GM12873 (cell line): ENCODE measurements around the gene TSC2.

Experiments used
- CTCF ChIP-seq: IDR thresholded peaks from 2 replicates; pipeline ENCODE4 v1.5.1; 2012; ENCODE audit warnings: low read depth, mild to moderate bottlenecking, moderate library complexity, low read length, control low read depth; ENCODE audit not compliant: insufficient read depth; ENCODE audit errors: missing control alignments

The TSC2 gene

GRCh38 chr16:2044541-2044940 lies 3.2 kb upstream of the TSC2 start:
- TF ChIP-seq CTCF, result no peak

DNA sequence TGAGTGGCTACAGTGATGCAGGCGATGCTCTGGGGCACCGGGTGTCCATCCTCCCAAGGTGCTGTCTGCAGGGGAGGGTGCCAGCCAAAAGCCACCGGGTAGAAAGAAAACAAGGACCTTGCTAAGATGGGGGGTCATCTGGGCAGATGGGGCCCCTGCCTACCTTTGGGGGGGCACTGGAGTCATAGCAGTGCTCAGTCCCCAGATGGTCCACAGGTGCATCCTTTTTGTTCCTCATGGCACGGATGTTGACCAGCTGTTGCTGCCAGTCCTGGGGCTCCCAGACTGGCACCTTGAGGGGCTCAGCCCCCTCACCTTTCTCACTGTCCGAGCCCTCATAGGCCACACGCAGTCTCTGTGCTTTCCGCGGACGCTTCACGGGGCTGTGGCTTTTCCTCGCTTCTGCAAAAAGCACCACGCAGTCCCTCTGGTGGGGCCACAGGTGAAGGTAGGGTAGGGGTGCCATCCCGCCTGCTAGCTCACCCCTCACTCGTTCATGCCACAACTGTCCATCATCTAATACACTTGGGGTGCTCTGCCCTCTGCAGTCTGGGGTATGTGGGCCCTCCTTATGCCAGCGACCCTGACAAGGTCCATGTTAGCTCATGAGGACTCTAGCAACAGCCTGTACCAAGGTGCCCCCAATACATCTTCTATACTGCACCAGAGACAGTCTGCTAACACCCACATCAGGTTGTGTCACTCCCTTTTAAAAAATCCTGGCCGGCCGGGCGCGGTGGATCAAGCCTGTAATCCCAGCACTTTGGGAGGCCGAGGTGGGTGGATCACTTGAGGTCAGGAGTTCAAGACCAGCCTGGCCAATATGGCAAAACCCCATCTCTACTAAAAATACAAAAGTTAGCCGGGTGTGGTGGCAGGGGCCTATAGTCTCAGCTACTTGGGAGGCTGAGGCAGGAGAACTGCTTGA lies 1.6 kb upstream of the TSC2 start:
- TF ChIP-seq CTCF, result no peak

DNA sequence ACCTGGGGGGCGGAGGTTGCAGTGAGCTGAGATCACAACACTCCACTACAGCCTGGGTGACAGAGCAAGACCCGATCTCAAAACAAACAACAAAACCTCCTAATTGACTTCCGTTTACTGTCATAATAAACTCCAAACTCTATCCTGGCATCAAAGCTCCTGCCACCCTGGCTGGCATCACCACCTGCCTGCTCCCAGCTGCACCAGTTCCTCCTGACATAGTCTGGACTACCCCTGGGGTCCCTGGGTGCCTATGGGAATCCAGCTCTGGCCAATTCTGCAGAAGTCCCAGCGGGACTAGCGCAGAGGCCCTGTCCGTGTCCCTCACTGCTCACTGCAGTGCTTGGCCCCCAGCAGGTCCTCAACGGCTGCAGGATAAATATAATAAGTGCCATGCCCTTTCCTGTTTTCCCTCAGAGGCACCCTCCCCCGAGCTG lies 874 bp upstream of the TSC2 start:
- no peak for TF ChIP-seq CTCF

GRCh38 chr16:2048116-2048543 lies 345 bp downstream of the TSC2 start:
- TF ChIP-seq CTCF, result no peak

DNA sequence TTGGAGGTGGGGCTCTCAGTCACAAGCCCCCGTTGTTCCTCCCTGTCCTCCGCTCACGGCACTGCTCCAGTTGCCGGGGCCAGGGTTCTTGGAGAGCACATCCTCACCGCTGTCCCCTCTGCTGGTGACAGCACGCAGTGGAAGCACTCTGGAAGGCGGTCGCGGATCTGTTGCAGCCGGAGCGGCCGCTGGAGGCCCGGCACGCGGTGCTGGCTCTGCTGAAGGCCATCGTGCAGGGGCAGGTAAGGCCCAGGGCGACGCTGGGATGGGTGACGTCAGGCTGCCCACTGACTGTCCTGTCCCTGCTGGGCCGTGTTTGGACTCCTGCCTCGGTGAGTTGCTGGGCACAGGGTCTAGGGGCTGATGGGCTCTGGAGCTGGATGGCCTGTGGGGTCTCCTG lies 5.4 kb downstream of the TSC2 start:
- no peak for TF ChIP-seq CTCF

DNA sequence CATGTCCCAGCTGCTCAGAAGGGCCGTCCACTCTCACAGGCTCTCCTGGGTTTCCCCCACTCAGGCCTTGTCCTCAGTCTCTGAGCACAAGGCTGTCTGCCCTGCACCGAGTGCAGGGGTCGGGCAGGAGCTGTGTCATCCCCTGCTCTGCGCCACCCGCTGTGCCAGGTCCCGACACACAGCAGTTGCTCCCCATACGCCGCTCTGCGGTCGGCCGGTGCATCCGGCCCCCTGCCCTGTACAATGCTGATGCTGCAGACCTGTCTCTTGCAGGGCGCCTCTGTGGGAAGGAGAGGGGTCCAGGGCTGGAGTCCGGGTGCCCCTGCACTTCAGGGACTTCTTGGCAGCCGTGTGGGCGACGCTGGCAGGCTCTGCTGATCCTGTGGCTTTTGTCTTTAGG lies 6.1 kb downstream of the TSC2 start:
- no peak for TF ChIP-seq CTCF

DNA sequence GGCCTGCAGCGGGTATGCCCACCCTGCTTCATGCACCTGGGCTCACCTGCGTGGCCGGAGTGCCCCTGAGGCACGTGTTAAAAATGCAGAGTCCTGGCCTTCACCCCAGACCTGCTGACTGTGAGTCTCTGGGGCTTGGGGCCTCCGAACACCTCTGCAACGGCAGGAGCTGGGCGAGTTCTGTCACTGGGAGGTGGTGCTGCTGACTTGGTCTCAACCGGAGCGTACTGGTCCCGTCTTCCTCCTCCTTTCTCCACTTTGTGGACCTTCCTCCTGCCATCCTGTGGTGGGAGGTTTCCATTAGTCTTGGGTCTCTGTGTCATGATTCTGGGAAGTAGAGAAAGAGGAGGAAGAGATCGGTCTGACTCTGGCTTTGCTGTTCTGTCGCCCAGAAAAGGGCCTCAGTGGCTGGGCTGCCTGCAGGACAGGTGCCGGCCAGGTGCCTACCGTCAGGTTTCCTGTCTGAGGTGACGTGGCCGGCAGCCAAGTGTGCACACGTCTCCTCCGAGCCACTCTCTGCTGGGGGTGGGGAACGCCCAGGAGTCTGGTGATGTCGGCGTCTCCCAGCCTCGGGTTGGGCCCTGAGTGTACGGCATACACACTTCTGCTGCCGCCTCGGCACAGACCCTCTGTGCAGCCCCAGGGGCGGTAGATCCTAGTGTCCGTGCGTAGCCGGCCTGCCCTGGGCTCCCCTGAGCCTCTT lies 6.9 kb downstream of the TSC2 start:
- no peak for TF ChIP-seq CTCF
